Parathyroid adenoma (tissue), 2 donors: ENCODE results near the gene SUPV3L1.
A peak's percentile ranks its signal among the peaks of the same experiment; 100 is the strongest.

Source experiments
- H2AFZ ChIP-seq: fragments of 300-600 bp; sonication (generic); one replicate; pipeline ENCODE4 v1.7.0; 2017; ENCODE audit warnings: antibody characterized with exemption, mild to moderate bottlenecking
- H3K27ac ChIP-seq: fragments of 300-600 bp; sonication (generic); one replicate; pipeline ENCODE4 v1.7.0; 2017
- H3K27me3 ChIP-seq: fragments of 300-600 bp; sonication (generic); one replicate; pipeline ENCODE4 v1.7.0; 2017; ENCODE audit warnings: low read length; ENCODE audit not compliant: control insufficient read depth, insufficient read depth
- H3K36me3 ChIP-seq: fragments of 300-600 bp; sonication (generic); one replicate; pipeline ENCODE4 v1.7.0; 2017; ENCODE audit warnings: low read length; ENCODE audit not compliant: control insufficient read depth, insufficient read depth
- H3K4me1 ChIP-seq: fragments of 300-600 bp; sonication (generic); one replicate; pipeline ENCODE4 v1.7.0; 2017; ENCODE audit warnings: control low read depth
- H3K4me2 ChIP-seq: fragments of 300-600 bp; sonication (generic); one replicate; pipeline ENCODE4 v1.7.0; 2017; ENCODE audit warnings: low read length
- H3K4me3 ChIP-seq: fragments of 300-600 bp; sonication (generic); one replicate; pipeline ENCODE4 v1.7.0; 2017; ENCODE audit warnings: low read depth, low read length
- H3K79me2 ChIP-seq: fragments of 300-600 bp; sonication (generic); one replicate; pipeline ENCODE4 v1.7.0; 2017; ENCODE audit warnings: control low read depth
- H3K9ac ChIP-seq: fragments of 300-600 bp; sonication (generic); one replicate; pipeline ENCODE4 v1.7.0; 2017; ENCODE audit warnings: mild to moderate bottlenecking
- H3K9me3 ChIP-seq: fragments of 300-600 bp; sonication (generic); one replicate; pipeline ENCODE4 v1.7.0; 2017; ENCODE audit warnings: low read length; ENCODE audit not compliant: control insufficient read depth
- TF ChIP-seq, protein P1 (sequence below): fragments of 300-600 bp; sonication (generic); IDR thresholded peaks from one replicate; pipeline ENCODE4 v1.7.0; 2017; ENCODE audit warnings: antibody characterized with exemption, mild to moderate bottlenecking
- donor health status: primary hyperparathyroidism.

SUPV3L1 gene

DNA sequence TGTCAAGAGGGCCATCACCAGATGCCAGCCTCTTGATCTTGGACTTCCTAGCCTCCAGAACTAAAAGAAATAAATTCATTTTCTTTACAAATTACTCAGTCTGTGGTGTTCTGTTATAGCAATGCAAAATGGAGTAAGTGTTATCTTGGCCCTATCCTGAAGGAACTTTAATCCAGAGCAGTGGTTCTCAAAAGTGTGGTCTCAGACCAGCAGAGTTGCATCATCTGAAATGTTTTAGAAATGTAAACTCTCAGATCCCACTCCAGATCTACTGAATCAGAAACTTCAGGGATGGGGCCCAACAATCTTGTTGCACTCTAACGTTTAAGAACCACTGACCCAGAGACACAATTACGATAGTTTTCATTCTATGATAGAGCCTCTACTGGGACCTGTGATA, 3.2 kb upstream of the SUPV3L1 start:
- H3K9ac ChIP-seq, result no peak overlapping the region
- no peak overlapping the region for H3K4me2 ChIP-seq
- peaks cover 17% of the 10 kb centered on the region for H3K79me2 ChIP-seq
- no peak overlapping the region for H2AFZ ChIP-seq
- TF ChIP-seq, protein P1, sequence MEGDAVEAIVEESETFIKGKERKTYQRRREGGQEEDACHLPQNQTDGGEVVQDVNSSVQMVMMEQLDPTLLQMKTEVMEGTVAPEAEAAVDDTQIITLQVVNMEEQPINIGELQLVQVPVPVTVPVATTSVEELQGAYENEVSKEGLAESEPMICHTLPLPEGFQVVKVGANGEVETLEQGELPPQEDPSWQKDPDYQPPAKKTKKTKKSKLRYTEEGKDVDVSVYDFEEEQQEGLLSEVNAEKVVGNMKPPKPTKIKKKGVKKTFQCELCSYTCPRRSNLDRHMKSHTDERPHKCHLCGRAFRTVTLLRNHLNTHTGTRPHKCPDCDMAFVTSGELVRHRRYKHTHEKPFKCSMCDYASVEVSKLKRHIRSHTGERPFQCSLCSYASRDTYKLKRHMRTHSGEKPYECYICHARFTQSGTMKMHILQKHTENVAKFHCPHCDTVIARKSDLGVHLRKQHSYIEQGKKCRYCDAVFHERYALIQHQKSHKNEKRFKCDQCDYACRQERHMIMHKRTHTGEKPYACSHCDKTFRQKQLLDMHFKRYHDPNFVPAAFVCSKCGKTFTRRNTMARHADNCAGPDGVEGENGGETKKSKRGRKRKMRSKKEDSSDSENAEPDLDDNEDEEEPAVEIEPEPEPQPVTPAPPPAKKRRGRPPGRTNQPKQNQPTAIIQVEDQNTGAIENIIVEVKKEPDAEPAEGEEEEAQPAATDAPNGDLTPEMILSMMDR, result no peak
- H3K4me1 ChIP-seq, result no peaks in the 10 kb centered on the region
- no peaks in the 10 kb centered on the region for H3K36me3 ChIP-seq
- H3K4me3 ChIP-seq, result no peak overlapping the region
- no peaks in the 10 kb centered on the region for H3K9me3 ChIP-seq
- no peak overlapping the region for H3K27ac ChIP-seq
- no peaks in the 10 kb centered on the region for H3K27me3 ChIP-seq

DNA sequence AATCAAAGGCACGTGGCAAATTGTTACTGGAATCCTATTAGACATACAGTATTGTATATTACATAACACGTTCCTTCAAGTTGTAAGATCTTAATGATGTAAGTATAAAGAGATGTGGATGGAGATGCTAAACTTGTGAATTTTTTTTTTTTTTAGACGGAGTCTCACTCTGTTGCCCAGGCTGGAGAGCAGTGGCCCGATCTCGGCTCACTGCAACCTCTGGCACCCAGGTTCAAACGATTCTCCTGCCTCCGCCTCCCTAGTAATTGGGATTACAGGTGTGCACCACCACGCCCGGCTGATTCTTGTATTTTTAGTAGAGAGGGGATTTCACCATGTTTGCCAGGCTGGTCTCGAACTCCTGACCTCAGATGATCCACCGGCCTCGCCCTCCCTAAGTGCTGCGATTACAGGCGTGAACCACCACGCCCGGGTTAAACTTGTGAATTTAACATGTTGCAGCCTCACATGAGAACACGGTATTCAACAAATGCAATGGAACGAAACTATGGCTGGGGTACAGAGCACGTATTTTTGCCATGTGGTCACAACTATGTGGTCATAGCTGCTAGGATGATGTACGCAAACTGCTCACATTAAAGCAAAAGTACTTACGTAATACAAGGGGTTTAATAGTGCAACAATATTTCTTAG, 818 bp upstream of the SUPV3L1 start:
- Histone ChIP-seq H3K9me3 (no peaks in the 10 kb centered on the region), H3K4me2 (peak overlapping the region; percentile 99), H3K9ac (no peak overlapping the region), H3K4me1 (no peaks in the 10 kb centered on the region), H3K79me2 (peaks cover 29% of the 10 kb centered on the region), H3K27me3 (no peaks in the 10 kb centered on the region), H2AFZ (peak overlapping the region; percentile 89), H3K27ac (peak overlapping the region; percentile 91), H3K4me3 (peak overlapping the region; percentile 98), H3K36me3 (no peaks in the 10 kb centered on the region)
- TF ChIP-seq, protein P1, result no peak

DNA sequence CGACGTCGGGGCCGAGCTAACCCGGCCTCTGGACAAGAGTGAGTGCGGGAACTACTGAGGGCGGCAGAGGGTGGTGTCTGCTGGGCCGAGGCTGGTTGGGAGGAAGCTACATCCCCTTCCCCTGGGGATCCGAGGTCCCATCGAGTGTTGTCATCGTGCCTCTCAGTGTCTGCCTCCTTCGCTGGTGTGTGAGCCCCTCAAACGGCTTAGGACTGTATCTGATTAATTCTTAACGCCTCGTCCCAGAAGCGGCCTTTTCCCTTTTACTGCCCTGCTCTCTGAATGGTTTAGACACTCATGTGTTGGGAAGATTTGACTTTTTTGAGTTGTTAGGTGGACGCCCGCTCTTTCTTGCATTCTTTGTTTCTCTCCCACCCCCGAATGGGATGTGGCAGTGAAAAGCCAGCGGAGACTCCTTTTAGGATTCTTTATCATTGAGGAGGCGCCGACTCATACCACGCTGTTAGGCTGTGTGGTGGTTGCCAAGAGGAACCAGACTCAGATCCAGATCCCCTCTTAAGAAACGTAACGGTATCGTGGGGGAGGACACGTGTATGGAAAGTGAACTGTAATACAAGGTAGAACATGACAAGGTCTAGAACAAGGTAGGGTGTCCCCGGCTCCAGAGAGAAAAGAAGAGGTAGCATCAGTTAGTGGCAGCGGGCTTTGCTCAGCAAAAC, 631 bp downstream of the SUPV3L1 start:
- H3K4me2 ChIP-seq, result peak overlapping the region; percentile 99
- H2AFZ ChIP-seq, result peak overlapping the region; percentile 89
- peak overlapping the region; percentile 79 for H3K9ac ChIP-seq
- H3K4me3 ChIP-seq, result peak overlapping the region; percentile 98
- no peaks in the 10 kb centered on the region for H3K4me1 ChIP-seq
- TF ChIP-seq, protein P1, result no peak
- peaks cover 29% of the 10 kb centered on the region for H3K79me2 ChIP-seq
- H3K27ac ChIP-seq, result peak overlapping the region; percentile 91
- no peaks in the 10 kb centered on the region for H3K27me3 ChIP-seq
- H3K9me3 ChIP-seq, result no peaks in the 10 kb centered on the region
- no peaks in the 10 kb centered on the region for H3K36me3 ChIP-seq

DNA sequence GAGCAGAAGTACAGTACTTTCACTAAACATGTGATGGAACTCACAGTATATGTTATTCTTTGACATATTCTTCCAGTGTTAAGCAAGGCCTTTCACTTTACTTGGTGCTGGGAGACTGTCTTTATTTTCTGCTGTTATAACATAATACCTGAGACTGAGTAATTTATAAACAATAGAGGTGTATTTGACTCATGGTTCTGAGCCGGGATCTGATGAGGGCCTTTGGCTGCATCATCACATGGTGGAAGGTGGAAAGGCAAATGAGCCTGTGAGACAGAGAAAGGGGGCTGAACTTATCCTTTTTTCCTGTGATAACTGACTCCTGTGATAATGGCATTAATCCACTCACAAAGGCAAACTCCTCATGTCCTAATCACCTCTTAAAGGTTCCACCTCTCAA, 1.4 kb downstream of the SUPV3L1 start:
- no peaks in the 10 kb centered on the region for H3K27me3 ChIP-seq
- peaks cover 29% of the 10 kb centered on the region for H3K79me2 ChIP-seq
- TF ChIP-seq, protein P1, result no peak
- no peaks in the 10 kb centered on the region for H3K9me3 ChIP-seq
- no peak overlapping the region for H3K27ac ChIP-seq
- no peak overlapping the region for H3K9ac ChIP-seq
- no peak overlapping the region for H2AFZ ChIP-seq
- peak overlapping the region; percentile 99 for H3K4me2 ChIP-seq
- H3K4me3 ChIP-seq, result no peak overlapping the region
- H3K36me3 ChIP-seq, result no peaks in the 10 kb centered on the region
- no peaks in the 10 kb centered on the region for H3K4me1 ChIP-seq
